Measurements from ENCODE around the gene HAUS7.
"Not testable (repeated sequence)": the region's sequence is repeated elsewhere in the genome, so short reads cannot be mapped to it uniquely, and the experiment has no call there.

HAUS7 gene

GRCh38 chrX:153408221-153408721 is 62.1 kb downstream of the HAUS7 start:
- no peak for DNase-seq (ENCODE audit: low spot score)

GRCh38 chrX:153407736-153408135 is 62.6 kb downstream of the HAUS7 start:
- DNase-seq (ENCODE audit: low spot score) = no peak

GRCh38 chrX:153406903-153407302 is 63.5 kb downstream of the HAUS7 start:
- DNase-seq (ENCODE audit: low spot score) = no peak

GRCh38 chrX:153406011-153406410 is 64.4 kb downstream of the HAUS7 start:
- no peak for DNase-seq (ENCODE audit: low spot score)

- no peak for DNase-seq (ENCODE audit: low spot score)
These were observed 65.0 kb downstream of the HAUS7 start for GRCh38 chrX:153405426-153405825.

GRCh38 chrX:153404333-153404732 is 66.0 kb downstream of the HAUS7 start:
- DNase-seq (ENCODE audit: low spot score) = not testable (repeated sequence)

- DNase-seq (ENCODE audit: low spot score) = no peak
These were observed 69.1 kb downstream of the HAUS7 start, which contains the start of gene PNMA6E for GRCh38 chrX:153401133-153401764. TSS of gene PNMA6E (minus strand) at chrX:153401350. CDS start at chrX:153398849, 2,501 bp downstream.

- DNase-seq (ENCODE audit: low spot score) = peak; percentile 63
These were observed 69.9 kb downstream of the HAUS7 start for GRCh38 chrX:153400146-153401132.

- no peak for DNase-seq (ENCODE audit: low spot score)
These were observed 72.0 kb downstream of the HAUS7 start for GRCh38 chrX:153398275-153398960.

Data from activated CD4-positive, alpha-beta T cell treated with anti-CD3 and anti-CD28 coated beads, Interleukin-2, Interleukin-4, amounts not matched to agents 100 ng/mL and 50 ng/mL, durations not matched to agents 16 hours and 8 hours (primary cell).